ENCODE measurements around the gene DCBLD2.
A peak's percentile ranks its signal among the peaks of the same experiment; 100 is the strongest.

DCBLD2 gene

GRCh38 chr3:98777801-98778220 lies 123.7 kb downstream of the DCBLD2 start:
- H3K27ac ChIP-seq, result peak overlapping the region in 6 of 11 experiments; percentile 26 to 85 (median 52); a peak in 9 of 22 replicates
- peak overlapping the region in 2 of 11 experiments; percentile 6 to 59; a peak in 1 of 22 replicates for H3K9ac ChIP-seq
- H4K20me1 ChIP-seq, result peaks cover 0 to 96% (median 0%) of the 10 kb centered on the region in 11 experiments; a peak in 7 of 22 replicates
- peak overlapping the region in 6 of 11 experiments; percentile 30 to 85 (median 80); a peak in 11 of 22 replicates for H3K4me2 ChIP-seq
- peaks cover 0 to 95% (median 18%) of the 10 kb centered on the region in 10 experiments; a peak in 14 of 20 replicates for H3K4me1 ChIP-seq
- H3K4me3 ChIP-seq, result no peak overlapping the region
- no peaks in the 10 kb centered on the region for H3K27me3 ChIP-seq
- no peak for TF ChIP-seq Cebpa-rat (IDR thresholded peaks at IDR 0.05)
- H3K9me3 ChIP-seq (replicated peaks in 1 of 11), result peaks cover 0 to 9% (median 0%) of the 10 kb centered on the region in 11 experiments; a peak in 2 of 22 replicates
- peaks cover 0 to 98% (median 3%) of the 10 kb centered on the region in 11 experiments; a peak in 10 of 22 replicates for H3K36me3 ChIP-seq

GRCh38 chr3:98777286-98777685 lies 124.2 kb downstream of the DCBLD2 start:
- Histone ChIP-seq H3K9ac (peak overlapping the region in 1 of 11 experiments; percentile 6; a peak in 1 of 22 replicates), H3K9me3 (replicated peaks in 1 of 11) (peaks cover 0 to 9% (median 0%) of the 10 kb centered on the region in 11 experiments; a peak in 2 of 22 replicates), H3K4me1 (peaks cover 0 to 95% (median 18%) of the 10 kb centered on the region in 10 experiments; a peak in 14 of 20 replicates), H3K4me2 (peak overlapping the region in 4 of 11 experiments; percentile 65 to 85 (median 83); a peak in 7 of 22 replicates), H3K4me3 (no peak overlapping the region), H3K27me3 (no peaks in the 10 kb centered on the region), H3K27ac (peak overlapping the region in 4 of 11 experiments; percentile 26 to 85 (median 53); a peak in 5 of 22 replicates), H4K20me1 (peaks cover 0 to 96% (median 0%) of the 10 kb centered on the region in 11 experiments; a peak in 7 of 22 replicates), H3K36me3 (peaks cover 0 to 98% (median 3%) of the 10 kb centered on the region in 11 experiments; a peak in 10 of 22 replicates)
- no peak for TF ChIP-seq Cebpa-rat (IDR thresholded peaks at IDR 0.05)

- H3K27me3 ChIP-seq, result no peaks in the 10 kb centered on the region
- no peak for TF ChIP-seq Cebpa-rat (IDR thresholded peaks at IDR 0.05)
- peaks cover 0 to 98% (median 3%) of the 10 kb centered on the region in 11 experiments; a peak in 10 of 22 replicates for H3K36me3 ChIP-seq
- H3K9me3 ChIP-seq (replicated peaks in 1 of 11), result peaks cover 0 to 9% (median 0%) of the 10 kb centered on the region in 11 experiments; a peak in 2 of 22 replicates
- peak overlapping the region in 3 of 11 experiments; percentile 82 to 85 (median 84); a peak in 6 of 22 replicates for H3K4me2 ChIP-seq
- no peak overlapping the region for H3K4me3 ChIP-seq
- H3K4me1 ChIP-seq, result peaks cover 0 to 96% (median 18%) of the 10 kb centered on the region in 10 experiments; a peak in 14 of 20 replicates
- peak overlapping the region in 4 of 11 experiments; percentile 9 to 85 (median 22); a peak in 5 of 22 replicates for H3K27ac ChIP-seq
- H4K20me1 ChIP-seq, result peaks cover 0 to 98% (median 0%) of the 10 kb centered on the region in 11 experiments; a peak in 7 of 22 replicates
- H3K9ac ChIP-seq, result peak overlapping the region in 1 of 11 experiments; percentile 17; a peak in 1 of 22 replicates
Measured at GRCh38 chr3:98776140-98776493, 125.4 kb downstream of the DCBLD2 start.

GRCh38 chr3:98775459-98776139 lies 125.9 kb downstream of the DCBLD2 start:
- peaks cover 0 to 100% (median 18%) of the 10 kb centered on the region in 10 experiments; a peak in 14 of 20 replicates for H3K4me1 ChIP-seq
- peak overlapping the region in 2 of 11 experiments; percentile 84 to 85; a peak in 4 of 22 replicates for H3K4me2 ChIP-seq
- no peak for TF ChIP-seq Cebpa-rat (IDR thresholded peaks at IDR 0.05)

GRCh38 chr3:98772022-98772421 lies 129.5 kb downstream of the DCBLD2 start:
- no peak overlapping the region for H3K4me3 ChIP-seq
- H3K4me2 ChIP-seq, result peak overlapping the region in 2 of 11 experiments; percentile 7 to 8; a peak in 3 of 22 replicates
- no peak for TF ChIP-seq Cebpa-rat (IDR thresholded peaks at IDR 0.05)
- H3K9me3 ChIP-seq (replicated peaks in 1 of 11), result no peaks in the 10 kb centered on the region
- H3K27me3 ChIP-seq, result no peaks in the 10 kb centered on the region
- H3K36me3 ChIP-seq, result peaks cover 0 to 100% (median 0%) of the 10 kb centered on the region in 11 experiments; a peak in 11 of 22 replicates
- H3K9ac ChIP-seq, result no peak overlapping the region; a peak in 1 of 22 replicates
- peaks cover 0 to 100% (median 2%) of the 10 kb centered on the region in 11 experiments; a peak in 8 of 22 replicates for H4K20me1 ChIP-seq
- H3K4me1 ChIP-seq, result peaks cover 0 to 100% (median 2%) of the 10 kb centered on the region in 10 experiments; a peak in 8 of 20 replicates
- H3K27ac ChIP-seq, result no peak overlapping the region

More at GRCh38 chr3:98775459-98776139, 125.9 kb downstream of the DCBLD2 start:
- H3K27ac ChIP-seq, result peak overlapping the region in 3 of 11 experiments; percentile 22 to 85 (median 23); a peak in 4 of 22 replicates
- H3K9me3 ChIP-seq (replicated peaks in 1 of 11), result peaks cover 0 to 8% (median 0%) of the 10 kb centered on the region in 11 experiments; a peak in 2 of 22 replicates
- peaks cover 0 to 100% (median under 1%) of the 10 kb centered on the region in 11 experiments; a peak in 8 of 22 replicates for H4K20me1 ChIP-seq
- peaks cover 0 to 98% (median 2%) of the 10 kb centered on the region in 11 experiments; a peak in 10 of 22 replicates for H3K36me3 ChIP-seq
- H3K4me3 ChIP-seq, result no peak overlapping the region
- no peak overlapping the region for H3K9ac ChIP-seq
- no peaks in the 10 kb centered on the region for H3K27me3 ChIP-seq

- Histone ChIP-seq H3K27ac (peak overlapping the region in 2 of 11 experiments; percentile 14 to 21; a peak in 3 of 22 replicates), H3K4me2 (peak overlapping the region in 5 of 11 experiments; percentile 12 to 97 (median 88); a peak in 7 of 22 replicates), H4K20me1 (peaks cover 0 to 100% (median 0%) of the 10 kb centered on the region in 11 experiments; a peak in 8 of 22 replicates), H3K9ac (peak overlapping the region in 1 of 11 experiments; percentile 20; a peak in 1 of 22 replicates), H3K27me3 (no peaks in the 10 kb centered on the region), H3K9me3 (replicated peaks in 1 of 11) (no peaks in the 10 kb centered on the region), H3K4me3 (no peak overlapping the region), H3K36me3 (peaks cover 0 to 100% (median 0%) of the 10 kb centered on the region in 11 experiments; a peak in 11 of 22 replicates), H3K4me1 (peaks cover 0 to 100% (median 5%) of the 10 kb centered on the region in 10 experiments; a peak in 9 of 20 replicates)
- no peak for TF ChIP-seq Cebpa-rat (IDR thresholded peaks at IDR 0.05)
Measured at GRCh38 chr3:98770261-98771039, 131.0 kb downstream of the DCBLD2 start.

- TF ChIP-seq Cebpa-rat (IDR thresholded peaks at IDR 0.05), result no peak
- peak overlapping the region in 2 of 11 experiments; percentile 1; a peak in 1 of 22 replicates for H3K27ac ChIP-seq
Measured at GRCh38 chr3:98769448-98769847, 132.0 kb downstream of the DCBLD2 start.

More at GRCh38 chr3:98769448-98769847, 132.0 kb downstream of the DCBLD2 start:
- H3K4me2 ChIP-seq, result peak overlapping the region in 4 of 11 experiments; percentile 31 to 97 (median 91); a peak in 7 of 22 replicates
- H3K4me1 ChIP-seq, result peaks cover 0 to 94% (median 14%) of the 10 kb centered on the region in 10 experiments; a peak in 15 of 20 replicates
- H3K9ac ChIP-seq, result no peak overlapping the region
- peaks cover 0 to 95% (median 0%) of the 10 kb centered on the region in 11 experiments; a peak in 11 of 22 replicates for H3K36me3 ChIP-seq
- H3K9me3 ChIP-seq (replicated peaks in 1 of 11), result no peaks in the 10 kb centered on the region
- no peaks in the 10 kb centered on the region for H3K27me3 ChIP-seq
- peaks cover 0 to 99% (median 0%) of the 10 kb centered on the region in 11 experiments; a peak in 8 of 22 replicates for H4K20me1 ChIP-seq
- peak overlapping the region in 3 of 10 experiments; percentile 23 to 82 (median 27); a peak in 3 of 20 replicates for H3K4me3 ChIP-seq

All from BLaER1 treated with 17β-estradiol and CSF1 and Interleukin-3, amounts not matched to agents 10 nM and 100 nM (cell line).